Fibroblast of lung (primary cell): ENCODE measurements around the gene ISY1. TPM values are rescaled to one million over a fixed set of nuclear protein-coding genes. Genes with fewer than 3 reads are reported as not detected.
"Not testable (repeated sequence)": the region's sequence is repeated elsewhere in the genome, so short reads cannot be mapped to it uniquely, and the experiment has no call there.

Experiments used
- DNase-seq, 2 donors: peaks; one replicate each; pipeline versions ENCODE4 v3.0.0 to v3.0.0-alpha.2; 2010; ENCODE audit warnings: low read depth in 2 of 2
- H2AFZ ChIP-seq: 2 replicates; pipeline ENCODE4 v1.5.1; 2012; ENCODE audit warnings: low read length, control low read depth, inconsistent platforms
- H3K27ac ChIP-seq: 2 replicates; pipeline ENCODE4 v1.5.1; 2011; ENCODE audit warnings: low read length, control low read depth; ENCODE audit not compliant: insufficient read depth
- H3K27me3 ChIP-seq: 2 replicates; pipeline ENCODE4 v1.5.1; 2011; ENCODE audit warnings: mild to moderate bottlenecking, low read length; ENCODE audit not compliant: control insufficient read depth, insufficient read depth
- H3K36me3 ChIP-seq: 2 replicates; pipeline ENCODE4 v1.5.1; 2011; ENCODE audit warnings: low read length; ENCODE audit not compliant: control insufficient read depth, insufficient read depth
- H3K4me1 ChIP-seq: 2 replicates; pipeline ENCODE4 v1.5.1; 2011; ENCODE audit warnings: low read length; ENCODE audit not compliant: control insufficient read depth, insufficient read depth; ENCODE audit errors: extremely low read depth
- H3K4me2 ChIP-seq: 2 replicates; pipeline ENCODE4 v1.5.1; 2011; ENCODE audit warnings: low read length, control low read depth; ENCODE audit not compliant: insufficient read depth; ENCODE audit errors: extremely low read depth
- H3K4me3 ChIP-seq, 4 experiments: fragments of 200-600 bp in 1 of 4; sonication (generic) in 1 of 4; replicated peaks in 1 of 4; 2 replicates each; pipeline ENCODE4 v1.5.1; 2011 to 2016; ENCODE audit warnings: low read length in 4 of 4, low read depth in 3 of 4, mild to moderate bottlenecking in 3 of 4, control low read depth in 2 of 4, inconsistent platforms in 1 of 4, mixed read lengths in 1 of 4; ENCODE audit not compliant: insufficient read depth in 1 of 4; ENCODE audit errors: control extremely low read depth in 1 of 4
- H3K79me2 ChIP-seq: 2 replicates; pipeline ENCODE4 v1.5.1; 2012; ENCODE audit warnings: mild to moderate bottlenecking, low read length, inconsistent platforms; ENCODE audit not compliant: control insufficient read depth, insufficient read depth
- H3K9ac ChIP-seq: 2 replicates; pipeline ENCODE4 v1.5.1; 2011; ENCODE audit warnings: mild to moderate bottlenecking, low read length, control low read depth; ENCODE audit not compliant: insufficient read depth
- H3K9me3 ChIP-seq: 2 replicates; pipeline ENCODE4 v1.5.1; 2012; ENCODE audit warnings: low read depth, low read length; ENCODE audit not compliant: control insufficient read depth, insufficient read depth
- H4K20me1 ChIP-seq: 2 replicates; pipeline ENCODE4 v1.5.1; 2011; ENCODE audit warnings: low read length; ENCODE audit not compliant: control insufficient read depth, insufficient read depth; ENCODE audit errors: extremely low read depth
- CTCF ChIP-seq, 2 donors: IDR thresholded peaks in 1 of 2; conservative IDR thresholded peaks in 1 of 2; 1 replicate in 1 of 2; 2 replicates in 1 of 2; pipeline ENCODE4 v1.5.1; 2011 to 2012; ENCODE audit warnings: low read length in 2 of 2, control low read depth in 1 of 2, inconsistent platforms in 1 of 2, low read depth in 1 of 2, mild to moderate bottlenecking in 1 of 2
- EZH2 ChIP-seq: IDR thresholded peaks from 2 replicates; pipeline ENCODE4 v1.5.1; 2012; ENCODE audit warnings: low read length, control low read depth, mild to moderate bottlenecking; ENCODE audit errors: missing control alignments
- polyA plus RNA-seq, 2 donors: library from polyadenylated mRNA; depleted of rRNA in 1 of 2; stranded (reverse) in 1 of 2; unstranded in 1 of 2; fragments of >200 nt; gene quantifications; 2 replicates each; pipeline ENCODE4 v1.2.1, GENCODE V29; 2011 to 2012; ENCODE audit warnings: missing spikeins in 1 of 2
- total RNA-seq: library from RNA; depleted of rRNA; stranded (reverse); fragments of >200 nt; gene quantifications from 2 replicates; pipeline ENCODE4 v1.2.1, GENCODE V29; 2014

The ISY1 gene
- total and polyA plus RNA-seq, 2 donors (not counting 1 experiment from before 2014, with no cell fraction given), result 34.8 to 39.6 TPM

DNA sequence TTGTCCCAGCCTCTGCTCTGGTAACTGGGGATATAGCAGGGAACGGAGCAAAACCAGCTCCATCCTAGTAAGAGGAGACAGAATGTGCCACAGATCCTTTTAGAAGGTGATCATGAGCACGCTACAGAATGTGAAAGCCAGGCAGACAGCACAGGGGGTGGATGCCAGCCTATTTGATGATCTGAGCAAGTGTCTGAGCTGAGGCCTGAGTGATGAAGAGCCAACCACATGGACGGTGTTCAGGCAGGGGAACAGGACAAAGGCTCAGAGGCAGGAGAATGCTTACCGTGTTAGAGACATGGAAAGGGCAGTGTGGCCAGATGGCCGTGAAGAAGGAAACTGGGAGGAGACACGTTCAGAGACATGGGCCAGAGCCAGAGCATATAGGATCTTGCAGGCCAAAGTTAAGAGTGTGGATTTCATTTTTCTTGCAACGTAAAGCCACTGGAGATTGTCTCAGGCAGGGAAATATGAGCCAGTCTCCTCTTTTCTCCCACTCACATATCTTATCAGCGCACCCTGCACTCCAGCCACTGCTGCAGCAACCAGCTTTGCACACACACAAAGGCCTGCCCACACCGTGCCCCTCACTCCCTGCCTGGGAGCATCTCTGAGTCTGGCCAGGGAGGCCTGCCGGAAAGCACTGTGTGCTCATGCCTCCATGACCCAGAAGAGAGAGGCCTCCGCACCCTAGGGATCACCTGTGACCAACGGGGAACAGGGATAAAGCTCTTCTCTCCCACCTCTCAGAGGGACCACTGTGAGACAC, 59.3 kb downstream of the ISY1 start:
- H3K4me2 ChIP-seq, result no peak overlapping the region
- TF ChIP-seq CTCF (conservative IDR thresholded peaks at IDR 0.05 in 1 of 2, IDR thresholded peaks at IDR 0.05 in 1 of 2; ENCODE audit: low read depth in 1 of 2, low read length in 2 of 2) (no peak), EZH2 (no peak)
- H3K27me3 ChIP-seq, result no peaks in the 10 kb centered on the region
- H3K36me3 ChIP-seq, result no peaks in the 10 kb centered on the region
- no peaks in the 10 kb centered on the region for H3K4me1 ChIP-seq
- no peaks in the 10 kb centered on the region for H3K9me3 ChIP-seq
- H3K27ac ChIP-seq, result no peak overlapping the region
- no peak overlapping the region for H3K9ac ChIP-seq
- H3K4me3 ChIP-seq, result no peak overlapping the region
- no peaks in the 10 kb centered on the region for H4K20me1 ChIP-seq
- no peak for DNase-seq
- no peaks in the 10 kb centered on the region for H3K79me2 ChIP-seq
- no peak overlapping the region for H2AFZ ChIP-seq

GRCh38 chr3:129100274-129100673, 60.6 kb downstream of the ISY1 start:
- no peaks in the 10 kb centered on the region for H3K79me2 ChIP-seq
- H3K27me3 ChIP-seq, result no peaks in the 10 kb centered on the region
- no peaks in the 10 kb centered on the region for H3K4me1 ChIP-seq
- H2AFZ ChIP-seq, result no peak overlapping the region
- H3K4me3 ChIP-seq, result no peak overlapping the region
- H3K27ac ChIP-seq, result no peak overlapping the region
- H3K9me3 ChIP-seq, result no peaks in the 10 kb centered on the region
- no peak overlapping the region for H3K4me2 ChIP-seq
- H4K20me1 ChIP-seq, result no peaks in the 10 kb centered on the region
- H3K36me3 ChIP-seq, result no peaks in the 10 kb centered on the region
- H3K9ac ChIP-seq, result no peak overlapping the region
- no peak for DNase-seq
- no peak for TF ChIP-seq EZH2
- no peak for TF ChIP-seq CTCF (conservative IDR thresholded peaks at IDR 0.05 in 1 of 2, IDR thresholded peaks at IDR 0.05 in 1 of 2; ENCODE audit: low read depth in 1 of 2, low read length in 2 of 2)

GRCh38 chr3:129095285-129095684, 65.6 kb downstream of the ISY1 start:
- H4K20me1 ChIP-seq, result no peaks in the 10 kb centered on the region
- no peaks in the 10 kb centered on the region for H3K27me3 ChIP-seq
- H3K4me2 ChIP-seq, result no peak overlapping the region
- no peaks in the 10 kb centered on the region for H3K4me1 ChIP-seq
- no peak overlapping the region for H3K27ac ChIP-seq
- no peak overlapping the region for H2AFZ ChIP-seq
- H3K36me3 ChIP-seq, result peaks cover 3% of the 10 kb centered on the region
- H3K4me3 ChIP-seq, result no peak overlapping the region
- TF ChIP-seq EZH2, result no peak
- no peak for TF ChIP-seq CTCF (conservative IDR thresholded peaks at IDR 0.05 in 1 of 2, IDR thresholded peaks at IDR 0.05 in 1 of 2; ENCODE audit: low read depth in 1 of 2, low read length in 2 of 2)
- H3K9me3 ChIP-seq, result no peaks in the 10 kb centered on the region
- no peak for DNase-seq
- no peak overlapping the region for H3K9ac ChIP-seq
- no peaks in the 10 kb centered on the region for H3K79me2 ChIP-seq

GRCh38 chr3:129088312-129088711, 72.6 kb downstream of the ISY1 start:
- not testable (repeated sequence) for H3K79me2 ChIP-seq, DNase-seq, H3K4me1 ChIP-seq, H3K4me2 ChIP-seq, H2AFZ ChIP-seq, H3K9ac ChIP-seq, H3K27ac ChIP-seq, H3K36me3 ChIP-seq, H3K27me3 ChIP-seq, H3K9me3 ChIP-seq, H3K4me3 ChIP-seq, H4K20me1 ChIP-seq

- not testable (repeated sequence) for H3K9ac ChIP-seq, H4K20me1 ChIP-seq, H3K4me2 ChIP-seq, H3K4me3 ChIP-seq, H3K4me1 ChIP-seq, H3K79me2 ChIP-seq, H3K27me3 ChIP-seq, H2AFZ ChIP-seq, H3K36me3 ChIP-seq, H3K9me3 ChIP-seq, H3K27ac ChIP-seq
- peak; percentile 49 to 70 for DNase-seq
Observed at GRCh38 chr3:129087904-129088303, 73.0 kb downstream of the ISY1 start.
